ENCODE measurements around the gene ESYT1.

GRCh38 chr12:56169229-56169759 is 41.2 kb downstream of the ESYT1 start:
- TF ChIP-seq CTCF (IDR thresholded peaks at IDR 0.05; ENCODE audit: borderline replicate concordance, extremely low read depth, low read length, poor library complexity, severe bottlenecking), result no peak
- TF ChIP-seq EZH2 (IDR thresholded peaks at IDR 0.05; ENCODE audit: borderline replicate concordance, low read depth, low read length, severe bottlenecking), result no peak

Data from DND-41 (cell line).